SK-N-SH (cell line): ENCODE data around the gene SLC35G1. TPM values are rescaled to one million over a fixed set of nuclear protein-coding genes. Genes with fewer than 3 reads are reported as not detected.

Source experiments
- CTCF ChIA-PET: fragments of 300-600, 350-600 bp; formaldehyde crosslinking; extraction: SDS; loops from one replicate; lab custom pipeline; 2021; lab: Yijun Ruan, JAX
- POLR2A ChIA-PET: fragments of 350-600 bp; sonication (Branson Sonifier 250); formaldehyde crosslinking; extraction: SDS; loops from one replicate; lab custom pipeline; 2020; ENCODE audit warnings: antibody characterized with exemption, inconsistent platforms; lab: Yijun Ruan, JAX
- DNase-seq: peaks from one replicate; pipeline ENCODE4 v3.0.0; 2012
- H2AFZ ChIP-seq: fragments of 200-600 bp; sonication (generic); 2 replicates; pipeline ENCODE4 v1.8.1; 2016; ENCODE audit warnings: antibody characterized with exemption, mild to moderate bottlenecking, low read depth
- H3F3A ChIP-seq: fragments of 200-600 bp; sonication (generic); replicated peaks from 2 replicates; pipeline ENCODE3; 2016; ENCODE audit warnings: antibody characterized with exemption, mild to moderate bottlenecking; ENCODE audit not compliant: insufficient read depth
- H3K27ac ChIP-seq, 2 experiments: fragments of 200-500 bp in 1 of 2; fragments of 200-600 bp in 1 of 2; sonication (Bioruptor generic) in 1 of 2; sonication (generic), shearing (Covaris generic) in 1 of 2; 2 replicates each; pipeline versions ENCODE4 v1.5.1 to v1.6.1; 2014 to 2016; ENCODE audit warnings: low read depth in 2 of 2, inconsistent platforms in 1 of 2, low read length in 1 of 2, mild to moderate bottlenecking in 1 of 2, mixed read lengths in 1 of 2
- H3K27me3 ChIP-seq: fragments of 200-600 bp; sonication (generic), shearing (Covaris generic); 2 replicates; pipeline ENCODE4 v1.6.1; 2016; ENCODE audit warnings: mixed run types; ENCODE audit not compliant: insufficient read depth
- H3K36me3 ChIP-seq, 2 experiments: fragments of 200-500 bp in 1 of 2; fragments of 200-600 bp in 1 of 2; sonication (Bioruptor generic) in 1 of 2; sonication (generic) in 1 of 2; replicated peaks in 1 of 2; 2 replicates each; pipeline versions ENCODE3 to v1.5.1; 2014 to 2016; ENCODE audit warnings: low read length in 1 of 2, mild to moderate bottlenecking in 1 of 2; ENCODE audit not compliant: insufficient read depth in 2 of 2, control insufficient read depth in 1 of 2
- H3K4me1 ChIP-seq, 2 experiments: fragments of 200-500 bp in 1 of 2; fragments of 200-600 bp in 1 of 2; sonication (Bioruptor generic) in 1 of 2; sonication (generic), shearing (Covaris generic) in 1 of 2; 2 replicates each; pipeline versions ENCODE4 v1.5.1 to v1.6.1; 2014 to 2016; ENCODE audit warnings: low read depth in 1 of 2, low read length in 1 of 2, mixed run types in 1 of 2; ENCODE audit not compliant: insufficient read depth in 2 of 2, control insufficient read depth in 1 of 2
- H3K4me2 ChIP-seq: fragments of 200-600 bp; sonication (generic), shearing (Covaris generic); 2 replicates; pipeline ENCODE4 v1.6.1; 2017; ENCODE audit warnings: mixed run types
- H3K4me3 ChIP-seq, 2 experiments: fragments of 200-500 bp in 1 of 2; fragments of 200-600 bp in 1 of 2; sonication (Bioruptor generic) in 1 of 2; sonication (generic), shearing (Covaris generic) in 1 of 2; 2 replicates each; pipeline versions ENCODE4 v1.5.1 to v1.8.1; 2014 to 2016; ENCODE audit warnings: low read depth in 2 of 2, inconsistent platforms in 1 of 2, low read length in 1 of 2, mild to moderate bottlenecking in 1 of 2, mixed read lengths in 1 of 2, moderate library complexity in 1 of 2
- H3K79me2 ChIP-seq: fragments of 200-600 bp; sonication (generic); 2 replicates; pipeline ENCODE4 v1.8.1; 2017; ENCODE audit warnings: mild to moderate bottlenecking; ENCODE audit not compliant: insufficient read depth
- H3K9ac ChIP-seq: fragments of 200-600 bp; sonication (generic); 2 replicates; pipeline ENCODE4 v1.6.1; 2017; ENCODE audit warnings: mixed run types
- H3K9me2 ChIP-seq: fragments of 200-600 bp; sonication (generic); 2 replicates; pipeline ENCODE4 v1.6.1; 2017; ENCODE audit warnings: mixed run types
- H3K9me3 ChIP-seq: fragments of 200-600 bp; sonication (generic); 2 replicates; pipeline ENCODE4 v1.6.1; 2017; ENCODE audit warnings: mixed run types, mild to moderate bottlenecking, moderate library complexity
- H4K20me1 ChIP-seq: fragments of 200-600 bp; sonication (generic); 2 replicates; pipeline ENCODE4 v1.6.1; 2017; ENCODE audit warnings: mild to moderate bottlenecking, mixed run types; ENCODE audit not compliant: insufficient read depth
- EZH2phosphoT487 ChIP-seq: fragments of 200-600 bp; sonication (generic); IDR thresholded peaks from 2 replicates; pipeline ENCODE4 v1.6.1; 2017; ENCODE audit warnings: low read depth, mixed run types, mild to moderate bottlenecking, antibody characterized with exemption, moderate library complexity, borderline replicate concordance
- FOXJ3 ChIP-seq: sonication (generic); formaldehyde crosslinking; IDR thresholded peaks from 2 replicates; pipeline ENCODE4 v1.5.1; 2020; ENCODE audit warnings: mild to moderate bottlenecking, missing genetic modification reagents
- FOXM1 ChIP-seq: IDR thresholded peaks from 2 replicates; pipeline ENCODE4 v1.4.0; 2012; ENCODE audit warnings: low read depth, mild to moderate bottlenecking
- GABPA ChIP-seq: IDR thresholded peaks from 2 replicates; pipeline ENCODE4 v1.4.0; 2012; ENCODE audit warnings: low read depth, mild to moderate bottlenecking
- MXI1 ChIP-seq: IDR thresholded peaks from 2 replicates; pipeline ENCODE4 v1.6.1; 2012; ENCODE audit warnings: mild to moderate bottlenecking, low read depth, low read length, improper control_type of control experiment
- NFIC ChIP-seq: IDR thresholded peaks from 2 replicates; pipeline ENCODE4 v1.4.0; 2012; ENCODE audit warnings: borderline replicate concordance
- RCOR1 ChIP-seq: fragments of 150-350 bp; IDR thresholded peaks from 2 replicates; pipeline ENCODE4 v1.6.1; 2017; ENCODE audit warnings: antibody characterized with exemption, low read length
- RFX5 ChIP-seq: IDR thresholded peaks from 2 replicates; pipeline ENCODE4 v1.6.1; 2012; ENCODE audit warnings: mild to moderate bottlenecking, improper control_type of control experiment, low read length
- RXRA ChIP-seq: IDR thresholded peaks from 2 replicates; pipeline ENCODE4 v1.4.0; 2012; ENCODE audit warnings: low read depth, mild to moderate bottlenecking, borderline replicate concordance
- SIN3A ChIP-seq: IDR thresholded peaks from 2 replicates; pipeline ENCODE4 v1.6.1; 2012; ENCODE audit warnings: low read depth, mild to moderate bottlenecking, low read length, moderate library complexity, borderline replicate concordance
- TAF1 ChIP-seq: IDR thresholded peaks from 2 replicates; pipeline ENCODE4 v1.6.1; 2012; ENCODE audit warnings: low read depth, mild to moderate bottlenecking, low read length, moderate library complexity, borderline replicate concordance
- TEAD4 ChIP-seq: IDR thresholded peaks from 2 replicates; pipeline ENCODE4 v1.4.0; 2012; ENCODE audit warnings: mild to moderate bottlenecking, borderline replicate concordance; ENCODE audit not compliant: insufficient read depth
- USF1 ChIP-seq: IDR thresholded peaks from 2 replicates; pipeline ENCODE4 v1.4.0; 2012; ENCODE audit warnings: low read depth, borderline replicate concordance
- YY1 ChIP-seq: IDR thresholded peaks from 2 replicates; pipeline ENCODE4 v1.4.0; 2012; ENCODE audit warnings: low read depth, mild to moderate bottlenecking
- WGBS: methylation state at CpG from one replicate; pipeline ENCODE4 v1.1.6; 2017; ENCODE audit warnings: low lambda C conversion rate; 5-methylcytosine and 5-hydroxymethylcytosine counted together
- polyA plus RNA-seq, 3 experiments: library from polyadenylated mRNA; depleted of rRNA; stranded (reverse); fragments of >200 nt; gene quantifications; 2 replicates each; pipeline ENCODE4 v1.2.3, GENCODE V29; 2012
- TF ChIP-seq, protein P1 (sequence below): IDR thresholded peaks from 2 replicates; pipeline ENCODE4 v1.6.1; 2012; ENCODE audit warnings: mild to moderate bottlenecking, low read depth, low read length, moderate library complexity
- TF ChIP-seq, protein P2 (sequence below): fragments of 150-350 bp; IDR thresholded peaks from 2 replicates; pipeline ENCODE4 v1.6.1; 2017; ENCODE audit warnings: antibody characterized with exemption, low read length, low read depth, borderline replicate concordance

Gene SLC35G1
- polyA plus RNA-seq, 1 of the 3 experiments (the other 2 are of a cell fraction): 5.1 TPM

- Histone ChIP-seq H3K79me2 (no peaks in the 10 kb centered on the region), H3F3A (no peaks in the 10 kb centered on the region), H3K4me3 (no peak overlapping the region), H3K27me3 (no peaks in the 10 kb centered on the region; the same call in 1 of the 2 replicates), H2AFZ (no peak overlapping the region), H3K9ac (no peak overlapping the region), H3K9me3 (no peaks in the 10 kb centered on the region), H3K4me2 (no peak overlapping the region), H3K9me2 (no peaks in the 10 kb centered on the region), H4K20me1 (no peaks in the 10 kb centered on the region), H3K27ac (no peak overlapping the region), H3K4me1 (peaks cover 3 to 6% of the 10 kb centered on the region in 2 experiments; a peak in 2 of 4 replicates), H3K36me3 (no peaks in the 10 kb centered on the region)
- ChIA-PET CTCF (interaction anchor here (1.9 kb wide), 1 partner anchor 13 kb away, joined by 4 read pairs; no protein-coding TSS in a partner anchor), POLR2A (no interaction called here)
- WGBS: 26% methylated on average over 2 of the region's 2 CpGs
- no peak for TF ChIP-seq NFIC
- TF ChIP-seq USF1: no peak
- TF ChIP-seq YY1: no peak
- TF ChIP-seq TAF1: no peak
- no peak for TF ChIP-seq TEAD4
- no peak for TF ChIP-seq RCOR1
- no peak for TF ChIP-seq RXRA
- DNase-seq: no peak
These were observed 22.0 kb upstream of the SLC35G1 start for GRCh38 chr10:93871671-93872204.

GRCh38 chr10:93872375-93873158, 21.2 kb upstream of the SLC35G1 start:
- Histone ChIP-seq H3K79me2 (no peaks in the 10 kb centered on the region), H3K9me3 (no peaks in the 10 kb centered on the region), H3K4me1 (peaks cover 3 to 7% of the 10 kb centered on the region in 2 experiments; a peak in 2 of 4 replicates), H3K36me3 (no peaks in the 10 kb centered on the region), H3F3A (no peaks in the 10 kb centered on the region), H3K27ac (no peak overlapping the region), H3K4me2 (no peak overlapping the region), H3K9me2 (no peaks in the 10 kb centered on the region), H3K9ac (no peak overlapping the region), H2AFZ (no peak overlapping the region), H3K27me3 (no peaks in the 10 kb centered on the region; the same call in 1 of the 2 replicates), H4K20me1 (no peaks in the 10 kb centered on the region), H3K4me3 (no peak overlapping the region)
- TF ChIP-seq MXI1 (no peak), SIN3A (no peak), FOXJ3 (no peak), RFX5 (no peak), TEAD4 (no peak), GABPA (no peak), EZH2phosphoT487 (no peak), FOXM1 (no peak), TAF1 (no peak)
- TF ChIP-seq, protein P1, sequence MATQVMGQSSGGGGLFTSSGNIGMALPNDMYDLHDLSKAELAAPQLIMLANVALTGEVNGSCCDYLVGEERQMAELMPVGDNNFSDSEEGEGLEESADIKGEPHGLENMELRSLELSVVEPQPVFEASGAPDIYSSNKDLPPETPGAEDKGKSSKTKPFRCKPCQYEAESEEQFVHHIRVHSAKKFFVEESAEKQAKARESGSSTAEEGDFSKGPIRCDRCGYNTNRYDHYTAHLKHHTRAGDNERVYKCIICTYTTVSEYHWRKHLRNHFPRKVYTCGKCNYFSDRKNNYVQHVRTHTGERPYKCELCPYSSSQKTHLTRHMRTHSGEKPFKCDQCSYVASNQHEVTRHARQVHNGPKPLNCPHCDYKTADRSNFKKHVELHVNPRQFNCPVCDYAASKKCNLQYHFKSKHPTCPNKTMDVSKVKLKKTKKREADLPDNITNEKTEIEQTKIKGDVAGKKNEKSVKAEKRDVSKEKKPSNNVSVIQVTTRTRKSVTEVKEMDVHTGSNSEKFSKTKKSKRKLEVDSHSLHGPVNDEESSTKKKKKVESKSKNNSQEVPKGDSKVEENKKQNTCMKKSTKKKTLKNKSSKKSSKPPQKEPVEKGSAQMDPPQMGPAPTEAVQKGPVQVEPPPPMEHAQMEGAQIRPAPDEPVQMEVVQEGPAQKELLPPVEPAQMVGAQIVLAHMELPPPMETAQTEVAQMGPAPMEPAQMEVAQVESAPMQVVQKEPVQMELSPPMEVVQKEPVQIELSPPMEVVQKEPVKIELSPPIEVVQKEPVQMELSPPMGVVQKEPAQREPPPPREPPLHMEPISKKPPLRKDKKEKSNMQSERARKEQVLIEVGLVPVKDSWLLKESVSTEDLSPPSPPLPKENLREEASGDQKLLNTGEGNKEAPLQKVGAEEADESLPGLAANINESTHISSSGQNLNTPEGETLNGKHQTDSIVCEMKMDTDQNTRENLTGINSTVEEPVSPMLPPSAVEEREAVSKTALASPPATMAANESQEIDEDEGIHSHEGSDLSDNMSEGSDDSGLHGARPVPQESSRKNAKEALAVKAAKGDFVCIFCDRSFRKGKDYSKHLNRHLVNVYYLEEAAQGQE: no peak
- TF ChIP-seq, protein P2, sequence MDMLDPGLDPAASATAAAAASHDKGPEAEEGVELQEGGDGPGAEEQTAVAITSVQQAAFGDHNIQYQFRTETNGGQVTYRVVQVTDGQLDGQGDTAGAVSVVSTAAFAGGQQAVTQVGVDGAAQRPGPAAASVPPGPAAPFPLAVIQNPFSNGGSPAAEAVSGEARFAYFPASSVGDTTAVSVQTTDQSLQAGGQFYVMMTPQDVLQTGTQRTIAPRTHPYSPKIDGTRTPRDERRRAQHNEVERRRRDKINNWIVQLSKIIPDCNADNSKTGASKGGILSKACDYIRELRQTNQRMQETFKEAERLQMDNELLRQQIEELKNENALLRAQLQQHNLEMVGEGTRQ: no peak
- no peak for DNase-seq
- ChIA-PET POLR2A (no interaction called here), CTCF (interaction anchor here (1.9 kb wide), 1 partner anchor 14 kb away, joined by 4 read pairs; no protein-coding TSS in a partner anchor)
- 79% methylated on average over 2 of the region's 2 CpGs for WGBS
